Right cardiac atrium (tissue), 5 donors: ENCODE data around the gene PRKCD. TPM values are rescaled to one million over a fixed set of nuclear protein-coding genes. Genes with fewer than 3 reads are reported as not detected.
A peak's percentile ranks its signal among the peaks of the same experiment; 100 is the strongest.

Experiments used
- ATAC-seq, 2 donors: fragments of 200-7000 bp; cut with Tn5 transposase; one replicate each; pipeline versions ENCODE4 v1.8.0 to v1.9.1; 2020; ENCODE audit warnings: moderate library complexity in 2 of 2, mild to moderate bottlenecking in 1 of 2
- DNase-seq, 3 donors: peaks; one replicate each; pipeline ENCODE4 v3.0.0-alpha.2; 2020
- H3K27ac ChIP-seq: one replicate; pipeline ENCODE4 v1.5.1; 2013; ENCODE audit warnings: mild to moderate bottlenecking, low read length, control low read depth, moderate library complexity
- H3K27me3 ChIP-seq: one replicate; pipeline ENCODE4 v1.6.1; 2013; ENCODE audit not compliant: control insufficient read depth, insufficient read depth
- H3K4me1 ChIP-seq: one replicate; pipeline ENCODE4 v1.6.1; 2013; ENCODE audit warnings: low read length; ENCODE audit not compliant: control insufficient read depth, insufficient read depth
- H3K4me3 ChIP-seq: one replicate; pipeline ENCODE4 v1.5.1; 2013; ENCODE audit warnings: low read length, control low read depth
- H3K9me3 ChIP-seq: one replicate; pipeline ENCODE4 v1.6.1; 2013; ENCODE audit warnings: low read length; ENCODE audit not compliant: control insufficient read depth
- WGBS: extraction: QIAGEN DNeasy Blood & Tissue Kit; methylation state at CpG from one replicate; pipeline ENCODE4 v1.1.7; 2013; 5-methylcytosine and 5-hydroxymethylcytosine counted together
- intact Hi-C, 4 donors: fragments of 100-400 bp; cut with DNase I; formaldehyde crosslinking; loops; one replicate each; pipeline versions ENCODE4 v1.11.0 to v1.14.0; 2022 to 2023
- polyA plus RNA-seq: library from polyadenylated mRNA; stranded (reverse); fragments of 200-250 nt; gene quantifications from one replicate; pipeline ENCODE4 v1.2.3, GENCODE V29; 2013
- total RNA-seq, 4 donors: library from RNA; stranded (reverse); fragmentation: NEBNext Ultra II Directional; extraction: Animal tissue kit (Norgen Biotek cat#: 25700); gene quantifications; one replicate each; pipeline ENCODE4 v1.2.1, GENCODE V29; 2021
- donor health status: healthy with polysubstance abuse.
- donor health status: DM: no; HTN: yes; CAD: no.
- donor health status: DM: no; HTN: no; CAD: no.
- donor health status: DM: no; HTN: yes; CAD: no; lungs with severe emphysema.
- donor health status: DM: yes; HTN: yes; CAD: no.

The PRKCD gene
- total and polyA plus RNA-seq, 5 donors, result 20.9 to 34.4 (median 28.4) TPM

DNA sequence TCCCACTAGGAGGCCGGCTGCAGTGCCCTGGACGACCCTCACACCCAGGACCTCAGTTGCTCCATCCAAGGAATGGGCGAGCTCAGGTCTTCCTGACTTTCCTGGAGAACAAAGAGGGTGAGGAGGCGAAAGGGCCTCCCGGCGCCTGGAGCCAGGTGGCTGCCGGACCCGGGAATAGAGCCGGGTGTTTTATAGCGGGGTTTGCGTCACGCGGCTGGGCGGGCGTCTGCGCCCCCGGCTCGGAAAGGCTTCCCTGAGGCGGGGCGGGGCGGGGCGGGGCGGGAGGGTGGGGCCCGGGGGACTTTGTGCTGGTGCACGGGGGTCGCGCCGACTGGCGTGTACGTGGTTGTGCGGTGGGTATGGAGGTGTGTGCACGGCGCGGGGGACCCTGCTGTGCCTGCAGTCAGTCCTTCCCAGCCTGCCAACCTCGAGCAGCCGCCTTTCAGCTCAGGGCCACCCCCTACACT, 4.6 kb upstream of the PRKCD start:
- Histone ChIP-seq H3K4me3 (no peak overlapping the region), H3K9me3 (no peaks in the 10 kb centered on the region), H3K27me3 (no peaks in the 10 kb centered on the region), H3K4me1 (peaks cover 15% of the 10 kb centered on the region), H3K27ac (no peak overlapping the region)
- WGBS, result 8% methylated on average over 36 of the region's 36 CpGs
- intact Hi-C loops, result no loop called here
- DNase-seq (peak in 1 of 3 donors; percentile 62), ATAC-seq (no peak)

DNA sequence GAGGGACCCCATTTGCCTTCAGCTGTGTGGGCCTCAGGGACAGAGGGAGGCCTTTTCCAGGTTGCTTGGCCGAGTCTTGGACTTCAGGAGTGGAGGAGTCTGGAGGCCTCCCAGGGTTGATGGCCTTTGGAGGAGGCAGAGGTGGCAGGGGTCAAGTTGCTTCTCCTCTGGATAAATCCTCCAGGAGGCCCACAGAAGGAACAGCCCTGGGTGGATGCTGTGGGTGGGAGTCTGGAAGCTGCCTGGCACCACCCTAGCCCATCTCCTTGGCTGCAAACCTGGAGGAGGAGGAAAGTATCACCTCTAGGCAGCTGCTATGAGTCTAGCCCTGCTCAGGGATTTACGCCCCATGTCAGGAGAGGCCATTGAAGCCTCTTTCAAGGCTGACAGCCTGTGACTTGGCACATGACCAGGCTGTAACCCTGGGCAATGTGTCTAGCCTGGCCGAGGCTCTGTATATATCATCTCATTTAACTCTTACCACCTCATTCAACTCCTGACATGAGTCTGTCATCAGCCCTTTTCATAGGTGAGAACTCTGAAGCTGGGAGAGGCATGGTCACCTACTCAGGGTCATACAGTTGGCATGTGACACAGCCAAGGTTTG, 2.9 kb upstream of the PRKCD start:
- peak in 1 of 3 donors; percentile 18 for DNase-seq
- H3K27me3 ChIP-seq, result no peaks in the 10 kb centered on the region
- no peak overlapping the region for H3K4me3 ChIP-seq
- no peaks in the 10 kb centered on the region for H3K9me3 ChIP-seq
- peaks cover 24% of the 10 kb centered on the region for H3K4me1 ChIP-seq
- 69% methylated on average over 3 of the region's 3 CpGs for WGBS
- ATAC-seq, result no peak
- intact Hi-C loops, result no loop called here
- no peak overlapping the region for H3K27ac ChIP-seq

DNA sequence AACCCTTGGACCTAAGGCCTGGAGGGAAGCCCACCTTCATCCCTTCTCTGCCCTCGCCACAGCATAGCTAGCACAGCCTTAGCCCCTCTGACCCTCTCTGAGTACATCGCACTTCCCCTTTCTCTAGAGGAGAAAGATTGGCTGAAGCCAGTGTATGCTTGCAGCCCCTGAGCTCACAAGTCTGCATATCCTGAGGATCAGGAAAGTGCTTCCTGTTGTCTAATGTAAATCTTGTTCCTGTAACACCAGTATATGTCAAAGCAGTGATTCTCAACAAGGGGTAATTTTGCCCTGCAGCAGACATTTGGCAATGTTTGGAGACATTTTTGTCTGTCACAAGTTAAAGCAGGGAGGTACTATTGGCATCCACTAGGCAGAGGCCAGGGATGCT, 2.2 kb upstream of the PRKCD start:
- Histone ChIP-seq H3K4me3 (no peak overlapping the region), H3K27ac (no peak overlapping the region), H3K9me3 (no peaks in the 10 kb centered on the region), H3K4me1 (peaks cover 23% of the 10 kb centered on the region), H3K27me3 (no peaks in the 10 kb centered on the region)
- no peak for DNase-seq
- WGBS, result 75% methylated on average over 2 of the region's 2 CpGs
- intact Hi-C loops, result no loop called here
- no peak for ATAC-seq

DNA sequence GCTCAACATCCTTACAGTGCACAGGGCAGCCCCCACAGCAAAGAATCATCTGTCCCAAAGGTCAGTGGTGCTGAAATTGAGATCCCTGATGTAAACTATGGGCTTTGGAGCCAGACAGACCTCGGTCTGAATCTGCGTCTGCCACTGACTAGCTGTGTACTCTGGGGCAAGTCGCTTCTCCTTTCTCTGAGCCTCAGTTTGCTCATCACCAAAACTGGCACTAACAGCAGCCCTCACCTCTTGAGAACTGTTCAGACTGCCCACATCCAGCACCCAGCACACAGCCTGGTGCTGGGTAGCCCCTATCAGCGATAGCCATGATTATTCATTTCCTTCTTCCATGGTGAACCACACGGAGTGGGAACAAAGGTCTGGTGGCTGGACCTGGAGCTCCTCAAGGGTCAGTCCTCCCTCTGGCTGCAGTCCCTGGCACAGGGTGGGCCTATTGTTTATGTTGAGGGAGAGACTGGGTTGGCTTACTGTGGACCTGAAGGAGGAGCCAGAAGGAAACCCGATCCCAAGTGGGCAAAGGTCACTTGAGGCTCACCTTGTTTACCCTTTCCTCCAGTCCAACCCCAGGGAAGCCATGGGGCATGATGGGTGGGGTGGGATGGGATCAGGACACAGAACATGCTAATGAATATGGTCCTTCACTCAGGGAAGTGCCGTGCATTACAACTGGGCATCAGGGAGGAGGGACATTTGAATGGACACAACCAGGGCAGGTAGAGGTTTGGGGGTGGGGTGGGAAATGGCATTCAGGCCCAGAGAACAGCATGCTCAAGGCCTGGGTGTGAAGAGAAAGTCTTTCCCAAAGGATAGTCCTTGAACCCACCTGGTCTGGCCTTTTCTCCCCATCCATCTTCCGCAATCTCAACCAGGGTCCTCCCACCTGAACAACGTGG, 1.6 kb upstream of the PRKCD start:
- peaks cover 22% of the 10 kb centered on the region for H3K4me1 ChIP-seq
- H3K4me3 ChIP-seq, result no peak overlapping the region
- H3K27ac ChIP-seq, result no peak overlapping the region
- peak; percentile 3 to 49 for ATAC-seq
- intact Hi-C loops, result loop anchor here in 1 of 4 donors (5.0 kb wide), 1 partner anchor 42 kb away; no protein-coding TSS in a partner anchor
- WGBS, result 52% methylated on average over 9 of the region's 9 CpGs
- H3K9me3 ChIP-seq, result no peaks in the 10 kb centered on the region
- no peaks in the 10 kb centered on the region for H3K27me3 ChIP-seq
- DNase-seq, result peak in 2 of 3 donors; percentile 51 to 76

DNA sequence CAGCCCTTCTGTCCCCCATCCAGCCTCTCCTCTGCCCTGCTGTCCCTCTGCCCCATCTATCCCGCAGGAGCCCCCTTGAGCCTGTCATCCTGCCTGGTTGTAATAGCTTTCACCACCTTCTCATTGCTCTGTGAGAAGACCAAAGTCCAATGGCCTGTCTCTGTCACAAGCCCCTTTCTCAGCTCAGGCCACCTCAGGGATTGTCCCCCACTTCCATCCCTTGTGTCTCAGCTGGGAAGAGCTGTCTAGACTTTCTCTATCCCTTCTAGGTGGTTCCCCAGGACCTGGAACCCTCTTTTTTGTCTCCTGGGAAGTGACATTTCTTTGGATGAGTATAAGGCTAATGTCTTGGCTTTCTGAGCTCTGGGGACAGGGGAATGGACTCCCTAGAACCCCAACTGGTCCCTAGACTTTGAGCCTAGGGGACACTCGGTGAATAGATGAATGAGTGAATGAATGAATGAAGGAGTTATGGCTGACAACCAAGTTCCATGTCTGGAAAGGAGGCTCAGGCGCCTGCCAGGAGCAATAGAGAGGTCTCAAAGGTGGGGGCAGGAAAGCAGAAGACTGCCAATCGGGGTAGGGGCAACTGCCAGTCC, 849 bp upstream of the PRKCD start:
- intact Hi-C loops, result loop anchor here in 1 of 4 donors (5.0 kb wide), 1 partner anchor 43 kb away; no protein-coding TSS in a partner anchor
- no peaks in the 10 kb centered on the region for H3K27me3 ChIP-seq
- H3K9me3 ChIP-seq, result no peaks in the 10 kb centered on the region
- peak overlapping the region; percentile 68 for H3K4me3 ChIP-seq
- H3K27ac ChIP-seq, result peak overlapping the region; percentile 88
- H3K4me1 ChIP-seq, result peaks cover 20% of the 10 kb centered on the region
- DNase-seq, result no peak
- WGBS, result 27% methylated on average over 4 of the region's 4 CpGs
- ATAC-seq, result no peak

DNA sequence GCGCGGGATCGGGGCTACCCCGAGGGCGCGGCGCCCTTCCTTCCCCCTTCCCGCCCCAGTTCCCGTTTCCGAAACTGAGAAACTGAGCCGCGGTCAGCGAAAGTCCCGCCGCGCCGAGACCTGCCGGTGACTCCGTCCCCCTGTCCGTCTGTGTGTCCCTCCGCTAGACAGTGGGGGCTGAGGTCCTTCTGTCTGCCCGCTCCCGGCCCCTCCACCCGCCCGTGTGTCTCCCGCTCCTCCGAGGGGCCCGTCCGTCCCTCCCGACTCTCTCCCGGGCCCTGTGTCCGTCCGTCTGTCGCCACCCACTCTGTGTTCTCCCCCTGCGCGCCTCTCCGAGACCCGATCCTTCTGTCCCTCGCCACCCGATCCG, 426 bp downstream of the PRKCD start:
- no peaks in the 10 kb centered on the region for H3K9me3 ChIP-seq
- intact Hi-C loops, result loop anchor here in 1 of 4 donors (5.0 kb wide), 1 partner anchor 44 kb away; no protein-coding TSS in a partner anchor
- no peak for ATAC-seq
- no peaks in the 10 kb centered on the region for H3K27me3 ChIP-seq
- peak; percentile 46 to 80 (median 73) for DNase-seq
- H3K27ac ChIP-seq, result peak overlapping the region; percentile 37
- peaks cover 23% of the 10 kb centered on the region for H3K4me1 ChIP-seq
- peak overlapping the region; percentile 68 for H3K4me3 ChIP-seq
- WGBS, result under 1% methylated on average over 41 of the region's 41 CpGs

DNA sequence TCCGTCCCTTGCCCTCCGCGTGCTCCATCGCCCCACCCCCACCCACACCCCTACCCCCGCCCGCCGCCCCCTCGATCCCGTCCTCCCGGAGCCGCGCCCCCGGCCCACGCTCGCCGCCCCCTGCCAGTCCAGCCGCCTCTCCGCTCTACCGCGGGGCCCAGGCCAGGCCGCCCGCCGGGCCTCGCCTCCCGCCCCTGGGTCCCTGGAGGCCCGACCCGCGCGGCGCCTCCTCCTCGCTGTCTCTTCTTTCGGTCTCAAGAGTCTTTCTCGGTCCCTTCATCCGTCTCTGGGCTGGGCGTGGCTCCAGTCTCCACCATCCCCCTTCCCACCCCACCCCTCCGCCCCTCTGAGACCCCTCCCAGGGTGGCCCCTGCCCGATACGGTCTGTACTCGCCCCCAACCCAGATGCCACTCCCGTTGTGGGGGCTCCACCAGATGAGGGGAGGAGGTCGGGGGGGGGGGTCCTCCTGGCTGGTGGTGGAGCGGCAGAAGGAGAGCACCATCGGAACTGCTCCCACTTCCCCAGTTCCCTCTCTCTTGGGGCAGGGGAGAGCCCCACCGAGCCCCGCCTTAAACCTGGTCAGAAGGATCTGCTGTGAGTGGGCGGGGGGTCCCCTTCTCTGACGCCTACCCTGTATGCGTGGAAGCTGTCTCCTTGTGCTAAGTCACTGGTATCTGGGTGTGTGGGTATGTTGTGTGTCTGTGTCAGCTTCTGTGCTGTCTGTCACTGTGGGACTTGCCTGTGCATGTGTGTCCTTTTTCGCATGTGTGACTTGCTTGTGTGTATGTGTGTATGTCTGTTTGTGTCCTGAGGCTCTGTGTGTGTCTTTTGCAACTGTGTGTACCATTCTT, 1.0 kb downstream of the PRKCD start:
- Histone ChIP-seq H3K27ac (peak overlapping the region; percentile 61), H3K4me3 (peak overlapping the region; percentile 68), H3K9me3 (no peaks in the 10 kb centered on the region), H3K4me1 (peaks cover 27% of the 10 kb centered on the region), H3K27me3 (no peaks in the 10 kb centered on the region)
- ATAC-seq, result no peak
- 10% methylated on average over 49 of the region's 49 CpGs for WGBS
- DNase-seq, result peak; percentile 42 to 80 (median 79)
- intact Hi-C loops, result loop anchor here in 1 of 4 donors (5.0 kb wide), 1 partner anchor 45 kb away; no protein-coding TSS in a partner anchor

DNA sequence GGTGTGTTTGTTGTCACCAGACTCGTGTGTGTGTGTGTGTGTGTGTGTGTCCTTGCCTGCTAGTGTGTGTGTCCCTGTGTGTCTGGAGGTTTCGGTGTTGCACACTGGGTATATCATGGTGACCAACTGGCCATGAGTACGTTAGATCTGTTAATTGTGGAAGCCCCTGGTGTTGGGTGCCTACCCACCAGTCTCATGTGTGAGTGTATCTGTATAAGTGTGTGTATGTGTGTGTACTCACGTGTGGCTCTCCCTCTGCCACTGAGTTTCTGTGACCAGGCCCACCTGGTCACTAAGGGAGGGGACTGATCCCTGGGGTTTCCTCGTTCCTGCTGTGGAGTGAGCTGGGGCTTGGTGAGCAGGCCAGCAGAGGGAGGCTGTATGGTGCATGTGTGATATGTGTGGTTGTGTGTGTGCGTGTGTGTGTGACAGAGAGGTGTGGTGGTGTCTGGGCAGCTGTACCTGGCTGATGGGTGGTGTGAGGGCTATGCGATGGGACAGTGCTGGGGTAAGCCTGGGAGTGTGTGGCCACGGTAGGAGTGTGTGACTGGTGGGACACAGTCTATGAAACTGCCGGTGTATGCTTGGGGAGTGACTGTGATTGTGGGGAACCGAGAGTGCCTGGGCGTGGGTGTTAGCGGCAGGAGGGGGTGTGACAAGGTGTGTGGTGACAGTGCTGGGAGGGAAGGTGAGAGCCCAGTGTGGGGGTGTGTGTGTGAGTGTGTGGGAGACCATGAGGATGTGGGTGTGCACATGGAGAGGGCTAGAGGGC, 1.8 kb downstream of the PRKCD start:
- Histone ChIP-seq H3K4me1 (peaks cover 27% of the 10 kb centered on the region), H3K27ac (peak overlapping the region; percentile 61), H3K4me3 (peak overlapping the region; percentile 68), H3K27me3 (no peaks in the 10 kb centered on the region), H3K9me3 (no peaks in the 10 kb centered on the region)
- ATAC-seq (no peak), DNase-seq (peak in 1 of 3 donors; percentile 11)
- intact Hi-C loops, result loop anchor here in 1 of 4 donors (5.0 kb wide), 1 partner anchor 46 kb away; no protein-coding TSS in a partner anchor
- 59% methylated on average over 12 of the region's 12 CpGs for WGBS

DNA sequence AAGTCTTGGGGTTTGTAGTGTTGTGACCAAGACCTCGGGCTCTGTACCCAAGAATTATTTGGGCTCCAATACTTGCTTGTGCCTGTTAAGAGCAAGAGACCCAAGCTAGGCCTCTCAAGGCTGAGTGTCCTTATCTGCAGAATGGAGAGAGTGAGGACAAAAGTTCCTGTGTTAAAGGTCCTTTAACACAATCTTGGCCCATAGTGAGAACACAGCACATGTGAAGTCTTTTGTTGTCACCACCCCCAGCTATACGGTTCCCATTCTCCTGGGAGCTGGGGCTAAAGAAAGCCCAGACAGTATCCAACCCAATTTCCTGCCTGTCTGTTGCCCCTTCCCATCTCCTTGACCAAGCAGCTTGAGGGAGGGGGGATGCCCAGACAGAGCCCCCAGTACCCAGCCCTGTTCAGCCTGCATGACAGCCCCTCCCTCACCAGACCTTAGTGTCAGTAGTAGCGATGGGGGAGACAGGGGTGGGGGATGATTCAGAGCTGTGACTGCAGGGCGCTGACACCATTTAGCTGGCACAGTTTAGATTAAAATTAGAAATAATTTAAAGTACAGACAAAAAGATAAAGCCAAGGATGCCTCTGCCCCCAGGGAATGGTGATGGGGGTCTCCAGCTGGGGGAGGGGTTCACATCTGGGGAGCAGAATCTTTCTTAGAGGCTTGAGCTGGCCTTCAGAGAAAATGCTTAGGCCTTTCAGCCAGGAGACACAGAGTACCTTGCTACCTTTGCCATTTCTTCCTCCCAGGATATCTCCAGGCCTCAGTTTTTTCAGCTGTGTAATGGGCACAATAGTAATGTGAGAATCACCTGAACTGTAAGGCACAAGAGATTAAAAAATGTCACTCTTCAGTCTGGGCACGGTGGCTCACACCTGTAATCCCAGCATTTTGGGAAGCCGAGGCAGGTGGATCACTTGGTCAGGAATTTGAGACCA, 2.7 kb downstream of the PRKCD start:
- Histone ChIP-seq H3K27ac (no peak overlapping the region), H3K4me3 (no peak overlapping the region), H3K9me3 (no peaks in the 10 kb centered on the region), H3K4me1 (peaks cover 27% of the 10 kb centered on the region), H3K27me3 (no peaks in the 10 kb centered on the region)
- peak in 1 of 3 donors; percentile 10 for DNase-seq
- 68% methylated on average over 6 of the region's 6 CpGs for WGBS
- ATAC-seq, result no peak
- intact Hi-C loops, result loop anchor here in 1 of 4 donors (5.0 kb wide), 1 partner anchor 46 kb away; no protein-coding TSS in a partner anchor
